GM23338 (cell line): Measurements from ENCODE around the gene UBE2L6. TPM values are rescaled to one million over a fixed set of nuclear protein-coding genes. Genes with fewer than 3 reads are reported as not detected.

ENCODE experiments used
- ATAC-seq: fragments of 200-7000 bp; cut with Tn5 transposase; 3 replicates; pipeline ENCODE4 v1.9.1; 2020
- DNase-seq: peaks from one replicate; pipeline ENCODE4 v3.0.0-alpha.2; 2015; ENCODE audit warnings: low spot score
- H2AFZ ChIP-seq: fragments of 200-600 bp; sonication (generic); 2 replicates; pipeline ENCODE4 v1.8.0; 2016; ENCODE audit warnings: antibody characterized with exemption, mild to moderate bottlenecking, moderate library complexity
- H3F3A ChIP-seq: fragments of 200-600 bp; sonication (generic); replicated peaks from 2 replicates; pipeline ENCODE4 v1.8.0; 2017; ENCODE audit warnings: antibody characterized with exemption, mixed run types, low read depth
- H3K27ac ChIP-seq: fragments of 200-600 bp; sonication (generic); 2 replicates; pipeline ENCODE4 v1.6.1; 2016; ENCODE audit warnings: low read depth
- H3K27me3 ChIP-seq: fragments of 200-600 bp; sonication (generic); 2 replicates; pipeline ENCODE4 v1.8.0; 2016; ENCODE audit warnings: mild to moderate bottlenecking, mixed run types, moderate library complexity; ENCODE audit not compliant: insufficient read depth
- H3K36me3 ChIP-seq: fragments of 200-600 bp; sonication (generic); 2 replicates; pipeline ENCODE4 v1.8.0; 2016; ENCODE audit warnings: mild to moderate bottlenecking; ENCODE audit not compliant: insufficient read depth
- H3K4me1 ChIP-seq: fragments of 200-600 bp; sonication (generic); 2 replicates; pipeline ENCODE4 v1.8.0; 2016; ENCODE audit warnings: mild to moderate bottlenecking, moderate library complexity; ENCODE audit not compliant: insufficient read depth
- H3K4me2 ChIP-seq: fragments of 200-600 bp; sonication (generic); 2 replicates; pipeline ENCODE4 v1.7.1; 2017; ENCODE audit warnings: mixed run types
- H3K4me3 ChIP-seq: fragments of 200-600 bp; sonication (generic); 2 replicates; pipeline ENCODE4 v1.6.1; 2016; ENCODE audit warnings: mixed run types
- H3K79me2 ChIP-seq: fragments of 200-600 bp; sonication (generic); replicated peaks from 2 replicates; pipeline ENCODE4 v1.8.0; 2017; ENCODE audit warnings: mild to moderate bottlenecking; ENCODE audit not compliant: insufficient read depth
- H3K9me2 ChIP-seq: fragments of 200-600 bp; sonication (generic); 2 replicates; pipeline ENCODE4 v1.8.0; 2017; ENCODE audit not compliant: insufficient read depth
- H4K20me1 ChIP-seq: fragments of 200-600 bp; sonication (generic); replicated peaks from 2 replicates; pipeline ENCODE4 v1.8.0; 2017; ENCODE audit warnings: mild to moderate bottlenecking; ENCODE audit not compliant: insufficient read depth
- H3K27ac Mint-ChIP-seq: 2 replicates; pipeline ENCODE4 v1.8.0; 2020; ENCODE audit warnings: inconsistent platforms, mild to moderate bottlenecking, moderate library complexity, mixed read lengths
- H3K27me3 Mint-ChIP-seq: 3 replicates; pipeline ENCODE4 v1.8.0; 2022; ENCODE audit warnings: low read depth, mild to moderate bottlenecking, moderate library complexity, mixed read lengths, inconsistent platforms; ENCODE audit not compliant: insufficient read depth, poor library complexity
- H3K36me3 Mint-ChIP-seq: 3 replicates; pipeline ENCODE4 v1.8.0; 2021; ENCODE audit warnings: low read depth, mild to moderate bottlenecking, inconsistent platforms, moderate library complexity, mixed read lengths
- H3K4me1 Mint-ChIP-seq: 3 replicates; pipeline ENCODE4 v1.8.0; 2020; ENCODE audit warnings: mild to moderate bottlenecking, inconsistent platforms, mixed read lengths
- H3K4me3 Mint-ChIP-seq: 3 replicates; pipeline ENCODE4 v1.8.0; 2021; ENCODE audit warnings: moderate library complexity, mild to moderate bottlenecking, inconsistent platforms, mixed read lengths
- H3K9me3 Mint-ChIP-seq: 3 replicates; pipeline ENCODE4 v1.8.0; 2020; ENCODE audit warnings: moderate library complexity, mild to moderate bottlenecking, inconsistent platforms, mixed read lengths
- CTCF ChIP-seq, 2 experiments: fragments of 200-600 bp in 1 of 2; sonication (generic) in 1 of 2; conservative IDR thresholded peaks; 2 replicates each; pipeline versions ENCODE4 v1.5.1 to v1.6.1; 2016 to 2017; ENCODE audit warnings: antibody characterized with exemption in 2 of 2, low read depth in 2 of 2, mild to moderate bottlenecking in 2 of 2, moderate library complexity in 1 of 2
- ETS1 ChIP-seq: IDR thresholded peaks from 2 replicates; pipeline ENCODE4 v1.6.1; 2016; ENCODE audit warnings: antibody characterized with exemption
- JUNB ChIP-seq: IDR thresholded peaks from one replicate; pipeline ENCODE4 v1.6.1; 2016; ENCODE audit warnings: antibody characterized with exemption; ENCODE audit not compliant: unreplicated experiment
- polyA plus RNA-seq: library from polyadenylated mRNA; unstranded; fragments of >200 nt; fragmentation: Nextera tagmentation; extraction: Ambion mirVana; gene quantifications from 2 replicates; pipeline ENCODE4 v1.2.1, GENCODE V29; 2016
- total RNA-seq: library from RNA; depleted of rRNA; stranded (reverse); fragments of >200 nt; shearing (Covaris generic); gene quantifications from 2 replicates; pipeline ENCODE4 v1.2.3, GENCODE V29; 2014

Gene UBE2L6
- total and polyA plus RNA-seq, 2 experiments from 2014 or later: 46.0 to 52.0 TPM

GRCh38 chr11:57513911-57514537 is 53.4 kb downstream of the UBE2L6 start:
- TF ChIP-seq ETS1: no peak
- H3K4me3 ChIP-seq: peak overlapping the region; percentile 86
- H3K27ac Mint-ChIP-seq: no peak overlapping the region
- H3F3A ChIP-seq: peaks cover 9% of the 10 kb centered on the region; the same call in 1 of the 2 replicates
- no peaks in the 10 kb centered on the region for H3K36me3 ChIP-seq
- H2AFZ ChIP-seq: peak overlapping the region; percentile 96
- DNase-seq: peak; percentile 81
- H3K36me3 Mint-ChIP-seq: peaks cover 17% of the 10 kb centered on the region
- H3K4me1 ChIP-seq: peaks cover 11% of the 10 kb centered on the region
- peaks cover 16% of the 10 kb centered on the region for H3K27me3 Mint-ChIP-seq
- H3K27ac ChIP-seq: no peak overlapping the region
- ATAC-seq: peak; percentile 77
- peak overlapping the region; percentile 97 for H3K4me2 ChIP-seq
- no peaks in the 10 kb centered on the region for H3K9me2 ChIP-seq
- peaks cover 26% of the 10 kb centered on the region for H3K4me1 Mint-ChIP-seq
- H3K79me2 ChIP-seq: peaks cover 31% of the 10 kb centered on the region
- peaks cover 17% of the 10 kb centered on the region for H3K27me3 ChIP-seq
- no peaks in the 10 kb centered on the region; the same call in 2 of the 3 replicates for H3K9me3 Mint-ChIP-seq
- no peaks in the 10 kb centered on the region for H4K20me1 ChIP-seq
- peak overlapping the region; percentile 89 for H3K4me3 Mint-ChIP-seq

- no peak for DNase-seq
- H3K9me2 ChIP-seq: no peaks in the 10 kb centered on the region
- peaks cover 11% of the 10 kb centered on the region for H3K27me3 Mint-ChIP-seq
- peak overlapping the region; percentile 89 for H3K4me3 Mint-ChIP-seq
- no peak for ATAC-seq
- TF ChIP-seq JUNB: no peak
- H3K36me3 Mint-ChIP-seq: peaks cover 19% of the 10 kb centered on the region
- H3F3A ChIP-seq: peaks cover 9% of the 10 kb centered on the region; the same call in 1 of the 2 replicates
- peaks cover 11% of the 10 kb centered on the region for H3K4me1 ChIP-seq
- H3K27me3 ChIP-seq: peaks cover 17% of the 10 kb centered on the region
- H3K27ac Mint-ChIP-seq: no peak overlapping the region
- H3K79me2 ChIP-seq: peaks cover 31% of the 10 kb centered on the region
- H3K4me1 Mint-ChIP-seq: peaks cover 26% of the 10 kb centered on the region
- no peaks in the 10 kb centered on the region for H3K36me3 ChIP-seq
- H3K9me3 Mint-ChIP-seq: no peaks in the 10 kb centered on the region
- peak overlapping the region; percentile 86 for H3K4me3 ChIP-seq
- H4K20me1 ChIP-seq: no peaks in the 10 kb centered on the region
- H2AFZ ChIP-seq: no peak overlapping the region
- no peak overlapping the region for H3K27ac ChIP-seq
- peak overlapping the region; percentile 97 for H3K4me2 ChIP-seq
Measured at GRCh38 chr11:57513452-57513795, 54.0 kb downstream of the UBE2L6 start.

GRCh38 chr11:57512646-57513451 is 54.6 kb downstream of the UBE2L6 start:
- H3K36me3 Mint-ChIP-seq: peaks cover 19% of the 10 kb centered on the region
- H3F3A ChIP-seq: peaks cover 9% of the 10 kb centered on the region; the same call in 1 of the 2 replicates
- no peaks in the 10 kb centered on the region for H3K9me2 ChIP-seq
- TF ChIP-seq CTCF (conservative IDR thresholded peaks at IDR 0.05; ENCODE audit: low read depth in 2 of 2) (0 out of 4 replicates have a peak, but pooled peaks of 1 of the 2 experiments have one; percentile 5), ETS1 (no peak)
- peaks cover 31% of the 10 kb centered on the region for H3K79me2 ChIP-seq
- H3K4me2 ChIP-seq: peak overlapping the region; percentile 97
- H3K27ac Mint-ChIP-seq: no peak overlapping the region
- no peaks in the 10 kb centered on the region for H4K20me1 ChIP-seq
- peaks cover 11% of the 10 kb centered on the region for H3K4me1 ChIP-seq
- peaks cover 11% of the 10 kb centered on the region for H3K27me3 Mint-ChIP-seq
- H3K27ac ChIP-seq: no peak overlapping the region
- ATAC-seq: no peak
- no peaks in the 10 kb centered on the region for H3K36me3 ChIP-seq
- H2AFZ ChIP-seq: no peak overlapping the region
- peaks cover 17% of the 10 kb centered on the region for H3K27me3 ChIP-seq
- H3K4me3 Mint-ChIP-seq: peak overlapping the region; percentile 89
- H3K9me3 Mint-ChIP-seq: no peaks in the 10 kb centered on the region
- peaks cover 26% of the 10 kb centered on the region for H3K4me1 Mint-ChIP-seq
- peak overlapping the region; percentile 86 for H3K4me3 ChIP-seq
- no peak for DNase-seq
